MM.1S (cell line): ENCODE data around the gene MCL1.

ENCODE experiments used
- DNase-seq: peaks from one replicate; pipeline ENCODE4 v3.0.0-alpha.2; 2015
- H2AFZ ChIP-seq: fragments of 300-600 bp; sonication (generic); 2 replicates; pipeline ENCODE4 v1.6.0; 2016; ENCODE audit warnings: antibody characterized with exemption, low read length
- H3F3A ChIP-seq: fragments of 300-600 bp; sonication (generic); 2 replicates; pipeline ENCODE4 v1.6.1; 2016; ENCODE audit warnings: mild to moderate bottlenecking, antibody characterized with exemption, low read length, moderate library complexity, mixed read lengths; ENCODE audit not compliant: insufficient read depth
- H3K27ac ChIP-seq: fragments of 300-600 bp; sonication (generic); 2 replicates; pipeline ENCODE4 v1.5.1; 2016; ENCODE audit warnings: mild to moderate bottlenecking, low read length
- H3K27me3 ChIP-seq: fragments of 300-600 bp; sonication (generic); replicated peaks from 2 replicates; pipeline ENCODE4 v1.6.0; 2016; ENCODE audit warnings: low read length; ENCODE audit not compliant: insufficient read depth
- H3K36me3 ChIP-seq: fragments of 300-600 bp; sonication (generic); replicated peaks from 2 replicates; pipeline ENCODE4 v1.6.1; 2016; ENCODE audit warnings: mild to moderate bottlenecking, low read length, mixed read lengths; ENCODE audit not compliant: insufficient read depth
- H3K4me1 ChIP-seq: fragments of 300-600 bp; sonication (generic); 2 replicates; pipeline ENCODE4 v1.6.1; 2016; ENCODE audit warnings: low read length, mixed read lengths
- H3K4me2 ChIP-seq: fragments of 300-600 bp; sonication (generic); 2 replicates; pipeline ENCODE4 v1.6.0; 2016; ENCODE audit warnings: low read depth, low read length
- H3K4me3 ChIP-seq: fragments of 300-600 bp; sonication (generic); 2 replicates; pipeline ENCODE4 v1.5.1; 2016; ENCODE audit warnings: low read length, mixed read lengths
- H3K79me2 ChIP-seq: fragments of 300-600 bp; sonication (generic); 2 replicates; pipeline ENCODE4 v1.6.1; 2016; ENCODE audit warnings: mixed run types, low read length, mixed read lengths
- H3K9ac ChIP-seq: fragments of 300-600 bp; sonication (generic); 2 replicates; pipeline ENCODE4 v1.6.1; 2016; ENCODE audit warnings: low read length, mixed read lengths
- H3K9me2 ChIP-seq: fragments of 300-600 bp; sonication (generic); replicated peaks from 2 replicates; pipeline ENCODE4 v1.6.1; 2016; ENCODE audit warnings: mild to moderate bottlenecking, low read length, mixed read lengths; ENCODE audit not compliant: insufficient read depth
- H3K9me3 ChIP-seq: fragments of 300-600 bp; sonication (generic); replicated peaks from 2 replicates; pipeline ENCODE4 v1.6.1; 2016; ENCODE audit warnings: mild to moderate bottlenecking, low read length, mixed read lengths; ENCODE audit not compliant: insufficient read depth
- H4K20me1 ChIP-seq: fragments of 300-600 bp; sonication (generic); 2 replicates; pipeline ENCODE4 v1.6.1; 2016; ENCODE audit warnings: mild to moderate bottlenecking, low read length, moderate library complexity, mixed read lengths; ENCODE audit not compliant: insufficient read depth
- CTCF ChIP-seq: fragments of 300-600 bp; sonication (generic); IDR thresholded peaks from 2 replicates; pipeline ENCODE4 v1.5.1; 2016; ENCODE audit warnings: antibody characterized with exemption, low read length, mixed read lengths
- EZH2 ChIP-seq: fragments of 300-600 bp; sonication (generic); optimal IDR thresholded peaks from 2 replicates; pipeline ENCODE3; 2017; ENCODE audit warnings: low read depth, mild to moderate bottlenecking, antibody characterized with exemption, low read length, mixed read lengths
- EZH2phosphoT487 ChIP-seq: fragments of 300-600 bp; sonication (generic); IDR thresholded peaks from 2 replicates; pipeline ENCODE4 v1.6.1; 2018; ENCODE audit warnings: antibody characterized with exemption, low read length

Gene MCL1

GRCh38 chr1:150543500-150544143, 35.8 kb downstream of the MCL1 start:
- DNase-seq, result no peak
- no peaks in the 10 kb centered on the region for H4K20me1 ChIP-seq
- no peak overlapping the region for H3K27ac ChIP-seq

DNA sequence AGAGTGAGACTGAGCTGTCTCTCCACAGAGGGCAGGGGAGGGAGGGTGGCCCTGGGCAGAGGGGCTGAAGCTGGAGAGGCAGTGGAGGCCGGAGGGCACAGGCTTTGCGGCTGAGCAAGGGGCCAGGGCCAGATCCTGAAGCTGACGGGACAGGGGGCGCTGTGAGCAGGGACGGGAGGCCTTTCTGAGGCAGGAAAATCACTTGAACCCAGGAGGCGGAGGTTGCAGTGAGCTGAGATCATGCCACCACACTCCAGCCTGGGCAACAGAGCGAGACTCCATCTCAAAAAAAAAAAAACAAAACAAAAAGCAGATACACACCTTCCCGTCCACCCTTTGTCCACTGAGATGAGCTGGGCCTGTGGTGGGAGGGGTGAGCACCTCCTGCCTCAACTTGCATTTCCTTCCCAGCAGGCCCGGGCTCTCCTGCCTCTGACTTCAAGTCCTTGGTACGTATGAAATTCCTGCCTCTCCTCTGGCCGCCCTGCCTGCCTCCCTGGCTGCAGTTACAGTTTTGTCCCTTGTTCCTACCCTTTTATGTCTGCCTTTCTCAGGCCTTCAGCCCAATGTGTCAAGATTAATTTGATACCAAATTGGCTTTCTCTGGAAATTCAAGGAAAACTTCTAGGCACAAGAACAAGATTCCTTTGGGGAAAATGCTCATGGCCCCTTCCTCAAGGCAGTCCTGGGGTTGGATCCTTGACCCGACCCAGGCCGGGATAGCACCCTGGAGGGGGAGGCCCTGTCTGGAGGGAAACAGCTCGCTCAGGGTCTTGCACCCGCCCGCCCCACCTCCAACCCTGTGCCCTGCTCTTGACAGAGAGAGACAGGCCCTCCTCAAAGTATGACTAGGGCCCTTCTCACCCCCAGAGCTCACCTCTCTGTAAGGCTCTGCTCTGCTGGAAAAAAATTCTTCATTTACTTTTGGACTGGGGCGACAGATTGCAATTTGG, 41.4 kb downstream of the MCL1 start:
- Histone ChIP-seq H3K27me3 (no peaks in the 10 kb centered on the region), H3K36me3 (no peaks in the 10 kb centered on the region), H3K79me2 (no peaks in the 10 kb centered on the region), H3K4me1 (no peaks in the 10 kb centered on the region), H3K4me2 (no peak overlapping the region), H3K9ac (no peak overlapping the region), H3K9me3 (no peaks in the 10 kb centered on the region), H3K4me3 (no peak overlapping the region), H2AFZ (no peak overlapping the region), H3K27ac (no peak overlapping the region), H4K20me1 (no peaks in the 10 kb centered on the region), H3F3A (no peaks in the 10 kb centered on the region), H3K9me2 (no peaks in the 10 kb centered on the region)
- DNase-seq, result no peak
- TF ChIP-seq EZH2 (no peak), EZH2phosphoT487 (no peak), CTCF (no peak)

More at GRCh38 chr1:150543500-150544143, 35.8 kb downstream of the MCL1 start:
- H3K4me1 ChIP-seq, result 0 out of 2 replicates have a peak, but pooled peaks cover 2% of the 10 kb centered on the region
- no peaks in the 10 kb centered on the region for H3K27me3 ChIP-seq
- H3K9ac ChIP-seq, result no peak overlapping the region
- H3K9me2 ChIP-seq, result no peaks in the 10 kb centered on the region
- no peak overlapping the region for H3K4me2 ChIP-seq
- H2AFZ ChIP-seq, result no peak overlapping the region
- no peak overlapping the region for H3K4me3 ChIP-seq
- no peaks in the 10 kb centered on the region for H3K9me3 ChIP-seq
- TF ChIP-seq EZH2, result no peak
- TF ChIP-seq CTCF, result no peak
- no peaks in the 10 kb centered on the region for H3K79me2 ChIP-seq
- no peaks in the 10 kb centered on the region for H3K36me3 ChIP-seq
- no peaks in the 10 kb centered on the region for H3F3A ChIP-seq

DNA sequence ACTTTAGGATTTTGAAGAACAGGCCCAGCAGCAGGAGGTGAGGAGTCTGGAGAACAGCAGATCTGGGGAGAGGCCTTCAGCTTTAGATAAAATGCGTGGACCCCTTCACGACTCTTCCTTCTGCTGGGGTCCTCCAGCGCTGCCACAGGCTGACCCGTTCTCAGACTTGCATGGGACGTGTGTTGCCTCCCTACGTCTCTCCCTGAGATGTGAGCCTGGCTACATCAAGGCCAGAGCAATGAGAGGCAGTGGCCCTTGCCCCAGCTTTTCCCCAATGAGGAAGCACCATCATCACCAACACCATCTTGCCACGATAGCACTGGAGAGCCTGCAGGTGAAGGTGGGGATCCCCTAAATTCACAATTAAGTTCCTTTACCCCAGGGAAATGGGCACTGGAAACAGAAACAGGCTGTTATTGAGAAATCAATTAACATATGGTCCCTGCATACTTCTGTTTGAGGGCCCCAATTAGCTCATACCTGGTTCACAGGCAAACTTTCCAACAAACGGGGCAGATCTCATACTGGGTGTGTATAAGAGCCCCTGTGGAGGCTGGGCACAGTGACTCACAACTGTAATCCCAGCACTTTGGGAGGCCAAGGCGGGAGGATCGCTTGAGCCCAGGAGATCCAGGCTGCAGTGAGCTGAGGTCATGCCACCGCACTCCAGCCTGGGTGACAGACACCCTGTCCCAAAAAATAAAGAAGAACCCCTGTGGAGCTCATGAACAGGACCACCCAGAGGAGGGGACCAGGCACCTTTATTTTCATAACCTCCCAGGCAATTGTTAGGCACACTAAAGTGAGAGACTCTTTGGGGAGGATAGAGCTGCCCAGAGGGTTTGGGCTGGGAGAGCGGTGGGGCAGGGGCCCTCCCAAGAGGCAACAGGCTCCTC, 42.3 kb downstream of the MCL1 start:
- Histone ChIP-seq H3K9me2 (no peaks in the 10 kb centered on the region), H3K27me3 (no peaks in the 10 kb centered on the region), H3K79me2 (no peaks in the 10 kb centered on the region), H3K9ac (no peak overlapping the region), H3K9me3 (no peaks in the 10 kb centered on the region), H3K4me3 (no peak overlapping the region), H3K36me3 (no peaks in the 10 kb centered on the region), H3F3A (no peaks in the 10 kb centered on the region), H2AFZ (no peak overlapping the region), H4K20me1 (no peaks in the 10 kb centered on the region), H3K4me2 (no peak overlapping the region), H3K27ac (no peak overlapping the region), H3K4me1 (no peaks in the 10 kb centered on the region)
- DNase-seq, result no peak
- no peak for TF ChIP-seq EZH2
- TF ChIP-seq EZH2phosphoT487, result no peak
- TF ChIP-seq CTCF, result no peak
